Heart right ventricle (tissue), 16 donors: ENCODE data around the gene KCP. TPM values are rescaled to one million over a fixed set of nuclear protein-coding genes. Genes with fewer than 3 reads are reported as not detected.

Experiments
- ATAC-seq, 8 donors: fragments of 200-7000 bp; cut with Tn5 transposase; one replicate each; pipeline ENCODE4 v1.9.1; 2020; ENCODE audit warnings: mild to moderate bottlenecking in 8 of 8, moderate library complexity in 8 of 8, moderate number of reproducible peaks in 1 of 8
- DNase-seq, 2 donors: peaks; one replicate each; pipeline ENCODE4 v3.0.0-alpha.2; 2020
- H3K27ac ChIP-seq, 10 donors: fragments of 200-600 bp; sonication (generic) in 2 of 10; one replicate each; pipeline versions ENCODE4 v1.5.0 to v1.8.0; 2020 to 2022; ENCODE audit warnings: mild to moderate bottlenecking in 3 of 10
- H3K27me3 ChIP-seq, 7 donors: fragments of 200-600 bp; one replicate each; pipeline ENCODE4 v1.8.0; 2021 to 2022; ENCODE audit warnings: mild to moderate bottlenecking in 2 of 7
- H3K36me3 ChIP-seq, 9 donors: fragments of 200-600 bp; sonication (generic) in 1 of 9; one replicate each; pipeline versions ENCODE4 v1.5.0 to v1.8.0; 2020 to 2022; ENCODE audit warnings: mild to moderate bottlenecking in 2 of 9
- H3K4me1 ChIP-seq, 9 donors: fragments of 200-600 bp; sonication (generic) in 1 of 9; one replicate each; pipeline versions ENCODE4 v1.5.0 to v1.8.0; 2020 to 2022; ENCODE audit warnings: mild to moderate bottlenecking in 4 of 9
- H3K4me3 ChIP-seq, 10 donors: fragments of 200-600 bp; sonication (generic) in 2 of 10; one replicate each; pipeline versions ENCODE4 v1.5.0 to v1.8.0; 2020 to 2022; ENCODE audit warnings: mild to moderate bottlenecking in 7 of 10, moderate library complexity in 2 of 10
- H3K9me3 ChIP-seq, 11 donors: fragments of 200-600 bp in 10 of 11; sonication (generic) in 2 of 11; one replicate each; pipeline versions ENCODE4 v1.5.0 to v1.8.0; 2013 to 2022; ENCODE audit warnings: mild to moderate bottlenecking in 2 of 11, control low read depth in 1 of 11, moderate library complexity in 1 of 11
- WGBS, 2 donors: extraction: QIAGEN DNeasy Blood & Tissue Kit; methylation state at CpG; one replicate each; pipeline ENCODE4 v1.1.7; 2013; ENCODE audit warnings: inconsistent platforms in 1 of 2; 5-methylcytosine and 5-hydroxymethylcytosine counted together
- intact Hi-C, 10 donors: fragments of 100-400 bp; cut with DNase I; formaldehyde crosslinking; loops; one replicate each; pipeline versions ENCODE4 v1.11.1 to v1.14.2; 2022
- polyA plus RNA-seq, 2 donors: library from polyadenylated mRNA; stranded (reverse); fragments of 200-250 nt; gene quantifications; one replicate each; pipeline ENCODE4 v1.2.3, GENCODE V29; 2013
- total RNA-seq, 10 donors: library from RNA; stranded (reverse); fragmentation: NEBNext Ultra II Directional in 3 of 10; extraction: Animal tissue kit (Norgen Biotek cat#: 25700) in 3 of 10; gene quantifications; one replicate each; pipeline versions ENCODE4 v1.2.1 to v1.2.4, GENCODE V29; 2021 to 2023
- TF ChIP-seq, protein P1 (sequence below), 9 donors: fragments of 200-600 bp; sonication (generic) in 2 of 9; IDR thresholded peaks; one replicate each; pipeline versions ENCODE4 v1.5.0 to v1.8.0; 2021 to 2022; ENCODE audit warnings: antibody characterized with exemption in 9 of 9, mild to moderate bottlenecking in 5 of 9, moderate library complexity in 1 of 9
- donor health status: Arrhythmogenic right ventricular cardiomyopathy.
- donor health status: ischemic (EF 13 %, LVEDD 7.1; RV severe dilation, severe dysfunction).
- donor health status: healthy with polysubstance abuse.
- donor health status: DM: no; HTN: yes; CAD: no.
- donor health status: DM: no; HTN: no; CAD: no.
- donor health status: ischemic (EF 25% LVEDD 6.9; RV normal size, moderate dysfunction).
- donor health status: ischemic (EF 25% LVEDD 5.7; RV mildly dilated, moderate dysfunction).
- donor health status: healthy.
- donor health status: DM: yes; HTN: yes; CAD: no.
- donor health status: Ischemic cardiomyopathy.
- donor health status: ischemic (EF 35%, LVEDD 5.7; RV mildly dilated, moderate dysfunction).
- donor health status: nonischemic (EF 11% LVEDD 7.7; RV severe dilation, severe dysfunction).
- donor health status: DM: yes; HTN: yes; CAD: no.
- donor health status: PGD.
- donor health status: ischemic (EF 29% LVEDD 5.4; RV normal size, mild dysfunction).
- donor health status: nonischemic (EF 23%, LVEDD 6.1; RV moderate dilation, normal function).

KCP gene
- total and polyA plus RNA-seq, 12 donors: 0.09 to 0.44 (median 0.27) TPM

DNA sequence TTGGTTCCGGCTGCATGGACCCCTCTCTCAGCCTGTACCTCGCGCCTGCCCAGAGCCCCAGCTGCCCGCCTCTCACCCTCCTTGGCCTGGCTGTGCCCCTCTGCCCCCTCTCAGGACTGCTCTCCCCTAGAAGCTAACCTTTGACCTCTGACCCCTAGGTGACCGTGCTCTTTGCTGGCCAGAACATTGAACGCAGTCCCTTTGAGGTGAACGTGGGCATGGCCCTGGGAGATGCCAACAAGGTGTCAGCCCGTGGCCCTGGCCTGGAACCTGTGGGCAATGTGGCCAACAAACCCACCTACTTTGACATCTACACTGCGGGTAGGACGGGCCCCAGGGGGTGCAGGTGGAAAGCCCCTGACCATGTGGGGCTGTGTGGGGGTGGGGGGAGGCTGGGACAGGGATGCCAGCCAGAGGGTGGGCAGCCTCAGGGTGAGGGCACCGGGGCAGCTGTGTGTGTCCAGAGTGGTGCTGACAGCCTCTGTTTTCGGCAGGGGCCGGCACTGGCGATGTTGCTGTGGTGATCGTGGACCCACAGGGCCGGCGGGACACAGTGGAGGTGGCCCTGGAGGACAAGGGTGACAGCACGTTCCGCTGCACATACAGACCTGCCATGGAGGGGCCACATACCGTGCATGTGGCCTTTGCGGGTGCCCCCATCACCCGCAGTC, 72.3 kb downstream of the KCP start:
- no peak for ATAC-seq
- Histone ChIP-seq H3K4me3 (no peak overlapping the region), H3K27me3 (peaks cover 0 to 1% (median 0%) of the 10 kb centered on the region in 7 donors), H3K9me3 (no peaks in the 10 kb centered on the region), H3K4me1 (peaks cover 8 to 79% (median 28%) of the 10 kb centered on the region in 9 donors), H3K27ac (peak overlapping the region in 6 of 10 donors; percentile 6 to 99 (median 96)), H3K36me3 (peaks cover 0 to 87% (median 62%) of the 10 kb centered on the region in 9 donors)
- 87 to 91% methylated on average over 22 of the region's 22 CpGs for WGBS, 2 donors
- peak; percentile 4 to 15 for DNase-seq
- TF ChIP-seq, protein P1, sequence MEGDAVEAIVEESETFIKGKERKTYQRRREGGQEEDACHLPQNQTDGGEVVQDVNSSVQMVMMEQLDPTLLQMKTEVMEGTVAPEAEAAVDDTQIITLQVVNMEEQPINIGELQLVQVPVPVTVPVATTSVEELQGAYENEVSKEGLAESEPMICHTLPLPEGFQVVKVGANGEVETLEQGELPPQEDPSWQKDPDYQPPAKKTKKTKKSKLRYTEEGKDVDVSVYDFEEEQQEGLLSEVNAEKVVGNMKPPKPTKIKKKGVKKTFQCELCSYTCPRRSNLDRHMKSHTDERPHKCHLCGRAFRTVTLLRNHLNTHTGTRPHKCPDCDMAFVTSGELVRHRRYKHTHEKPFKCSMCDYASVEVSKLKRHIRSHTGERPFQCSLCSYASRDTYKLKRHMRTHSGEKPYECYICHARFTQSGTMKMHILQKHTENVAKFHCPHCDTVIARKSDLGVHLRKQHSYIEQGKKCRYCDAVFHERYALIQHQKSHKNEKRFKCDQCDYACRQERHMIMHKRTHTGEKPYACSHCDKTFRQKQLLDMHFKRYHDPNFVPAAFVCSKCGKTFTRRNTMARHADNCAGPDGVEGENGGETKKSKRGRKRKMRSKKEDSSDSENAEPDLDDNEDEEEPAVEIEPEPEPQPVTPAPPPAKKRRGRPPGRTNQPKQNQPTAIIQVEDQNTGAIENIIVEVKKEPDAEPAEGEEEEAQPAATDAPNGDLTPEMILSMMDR (IDR thresholded peaks at IDR 0.05): no peak
- intact Hi-C loops: no loop called here

DNA sequence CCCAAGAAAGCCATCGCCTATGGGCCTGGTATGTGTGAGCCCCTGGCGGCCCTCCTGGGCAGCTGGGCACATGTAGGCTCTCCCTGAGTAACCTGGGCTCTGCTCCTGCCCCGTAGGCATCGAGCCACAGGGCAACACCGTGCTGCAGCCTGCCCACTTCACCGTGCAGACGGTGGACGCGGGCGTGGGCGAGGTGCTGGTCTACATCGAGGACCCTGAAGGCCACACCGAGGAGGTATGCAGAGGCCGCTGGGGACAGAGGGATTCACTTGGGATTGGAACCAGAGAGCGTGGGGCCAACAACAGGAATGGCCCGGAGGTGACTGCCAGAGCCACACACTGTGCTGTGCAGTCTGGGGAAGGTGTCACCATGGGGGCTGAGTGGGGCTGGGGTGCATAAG, 73.0 kb downstream of the KCP start:
- DNase-seq: peak in 1 of 2 donors; percentile 4
- TF ChIP-seq, protein P1 (IDR thresholded peaks at IDR 0.05): no peak
- Histone ChIP-seq H3K9me3 (no peaks in the 10 kb centered on the region), H3K27me3 (peaks cover 0 to 7% (median 0%) of the 10 kb centered on the region in 7 donors), H3K36me3 (peaks cover 0 to 82% (median 54%) of the 10 kb centered on the region in 9 donors), H3K4me3 (no peak overlapping the region), H3K27ac (peak overlapping the region in 6 of 10 donors; percentile 63 to 99 (median 96)), H3K4me1 (peaks cover 14 to 86% (median 35%) of the 10 kb centered on the region in 9 donors)
- intact Hi-C loops: no loop called here
- ATAC-seq: no peak
- 91 to 92% methylated on average over 16 of the region's 16 CpGs for WGBS, 2 donors

DNA sequence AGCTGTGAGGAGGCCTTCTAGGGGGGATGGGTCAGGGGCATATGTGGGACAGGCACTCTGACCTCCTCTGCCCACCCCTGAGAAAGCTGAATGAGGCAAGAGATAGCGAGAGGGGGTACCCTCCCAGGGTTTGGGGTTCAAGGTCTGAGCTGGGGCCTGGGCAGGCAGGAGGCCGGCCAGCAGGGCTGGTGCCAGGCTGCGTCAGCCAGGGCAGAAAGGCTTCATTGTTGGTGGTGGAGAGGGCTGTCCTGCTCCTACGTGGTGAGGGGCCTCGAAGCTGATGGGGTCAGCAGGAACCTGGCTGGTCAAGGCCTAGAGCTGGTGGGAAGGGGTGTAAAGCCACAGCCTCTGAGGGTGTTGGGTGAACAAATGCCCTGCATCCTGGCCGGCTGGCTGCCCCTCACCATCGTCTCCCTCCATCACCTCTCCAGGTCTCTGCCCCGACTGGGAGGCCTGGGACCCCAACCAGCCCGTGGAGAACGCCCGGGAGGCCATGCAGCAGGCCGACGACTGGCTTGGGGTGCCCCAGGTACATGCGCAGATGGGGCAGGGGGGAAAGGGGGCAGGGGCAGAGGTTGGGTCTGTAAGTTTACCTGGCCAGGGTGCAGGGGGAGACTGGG, 73.7 kb downstream of the KCP start:
- intact Hi-C loops: no loop called here
- no peak for ATAC-seq

More for the DNA sequence above, 73.7 kb downstream of the KCP start:
- Histone ChIP-seq H3K27ac (peak overlapping the region in 8 of 10 donors; percentile 63 to 99 (median 96)), H3K36me3 (peaks cover 0 to 78% (median 51%) of the 10 kb centered on the region in 9 donors), H3K27me3 (peaks cover 0 to 14% (median 0%) of the 10 kb centered on the region in 7 donors), H3K4me3 (no peak overlapping the region), H3K9me3 (no peaks in the 10 kb centered on the region), H3K4me1 (peaks cover 20 to 86% (median 42%) of the 10 kb centered on the region in 9 donors)
- WGBS, 2 donors: 85 to 89% methylated on average over 13 to 14 of the region's 14 CpGs
- TF ChIP-seq, protein P1 (IDR thresholded peaks at IDR 0.05): no peak
- no peak for DNase-seq
